Testis (tissue), 3 donors: ENCODE data around the gene DCAF8L1. TPM values are rescaled to one million over a fixed set of nuclear protein-coding genes. Genes with fewer than 3 reads are reported as not detected.
"Not testable (repeated sequence)": the region's sequence is repeated elsewhere in the genome, so short reads cannot be mapped to it uniquely, and the experiment has no call there.

Source experiments
- DNase-seq: peaks from one replicate; pipeline ENCODE4 v3.0.0-alpha.2; 2019
- H3K27ac ChIP-seq, 2 donors: fragments of 200-600 bp; sonication (generic); one replicate each; pipeline ENCODE4 v1.5.1; 2019
- H3K27me3 ChIP-seq: fragments of 200-600 bp; sonication (generic); one replicate; pipeline ENCODE4 v1.5.1; 2019
- H3K36me3 ChIP-seq: fragments of 200-600 bp; sonication (generic); one replicate; pipeline ENCODE4 v1.5.1; 2017; ENCODE audit warnings: low read depth; ENCODE audit errors: missing control alignments
- H3K4me1 ChIP-seq: fragments of 200-600 bp; sonication (generic); one replicate; pipeline ENCODE4 v1.5.1; 2019
- H3K4me3 ChIP-seq, 2 donors: fragments of 200-600 bp; sonication (generic); one replicate each; pipeline ENCODE4 v1.5.1; 2017 to 2019
- H3K9me3 ChIP-seq: fragments of 200-600 bp; sonication (generic); one replicate; pipeline ENCODE4 v1.5.1; 2017
- POLR2A ChIP-seq: fragments of 450-650 bp; IDR thresholded peaks from one replicate; pipeline ENCODE4 v1.6.1; 2017; ENCODE audit warnings: antibody characterized with exemption, mild to moderate bottlenecking, moderate library complexity
- WGBS, 2 donors: methylation state at CpG; one replicate each; pipeline ENCODE4 v1.1.5; 2018; 5-methylcytosine and 5-hydroxymethylcytosine counted together
- intact Hi-C: fragments of 100-400 bp; cut with DNase I; formaldehyde crosslinking; loops from one replicate; pipeline ENCODE4 v1.15.1; 2023; ENCODE audit warnings: low total_unique reads
- polyA plus RNA-seq: library from polyadenylated mRNA; stranded (reverse); fragments of 350-450 nt; fragmentation: Illumina TruSeq; extraction: RNeasy Lipid Tissue Mini Kit (QIAGEN cat#74804); gene quantifications from one replicate; pipeline ENCODE4 v1.2.3, GENCODE V29; 2014; ENCODE audit warnings: low read depth, low replicate concordance; ENCODE audit not compliant: insufficient read depth
- total RNA-seq, 2 donors: library from RNA; depleted of rRNA; stranded (reverse); fragments of >200 nt; gene quantifications; one replicate each; pipeline ENCODE4 v1.2.3, GENCODE V29; 2016
- TF ChIP-seq, protein P1 (sequence below), 3 experiments: fragments of 450-650 bp in 2 of 3; fragments of 200-600 bp in 1 of 3; sonication (generic) in 1 of 3; IDR thresholded peaks; one replicate each; pipeline ENCODE4 v1.5.1; 2016 to 2019; ENCODE audit warnings: antibody characterized with exemption in 3 of 3, mild to moderate bottlenecking in 2 of 3, moderate library complexity in 1 of 3

DCAF8L1 gene
- total and polyA plus RNA-seq, 3 donors from 2014 or later, result 1.4 to 2.2 (median 1.4) TPM

DNA sequence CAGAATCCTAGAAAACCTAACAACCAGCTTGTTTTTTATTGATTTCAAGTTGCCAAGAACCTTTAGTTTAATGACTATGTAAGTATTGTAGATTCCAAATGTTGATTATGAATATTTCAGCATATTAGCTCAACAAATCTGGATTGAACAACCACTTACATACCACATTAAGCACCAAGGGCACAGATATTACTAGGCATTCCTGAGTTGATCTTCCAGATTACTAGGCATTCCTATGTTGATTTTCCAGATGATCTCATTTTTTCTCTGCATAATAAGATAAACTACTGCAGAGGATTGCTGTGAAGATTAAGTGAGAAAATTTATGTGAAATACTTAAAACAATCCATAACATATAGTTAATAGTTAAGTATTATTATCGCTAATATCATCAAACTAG, 17.4 kb upstream of the DCAF8L1 start:
- WGBS, 2 donors, result 87 to 95% methylated on average over 1 of the region's 1 CpG
- H3K9me3 ChIP-seq, result no peaks in the 10 kb centered on the region
- H3K27me3 ChIP-seq, result no peaks in the 10 kb centered on the region
- no peak for DNase-seq
- TF ChIP-seq POLR2A, result no peak
- TF ChIP-seq, protein P1, sequence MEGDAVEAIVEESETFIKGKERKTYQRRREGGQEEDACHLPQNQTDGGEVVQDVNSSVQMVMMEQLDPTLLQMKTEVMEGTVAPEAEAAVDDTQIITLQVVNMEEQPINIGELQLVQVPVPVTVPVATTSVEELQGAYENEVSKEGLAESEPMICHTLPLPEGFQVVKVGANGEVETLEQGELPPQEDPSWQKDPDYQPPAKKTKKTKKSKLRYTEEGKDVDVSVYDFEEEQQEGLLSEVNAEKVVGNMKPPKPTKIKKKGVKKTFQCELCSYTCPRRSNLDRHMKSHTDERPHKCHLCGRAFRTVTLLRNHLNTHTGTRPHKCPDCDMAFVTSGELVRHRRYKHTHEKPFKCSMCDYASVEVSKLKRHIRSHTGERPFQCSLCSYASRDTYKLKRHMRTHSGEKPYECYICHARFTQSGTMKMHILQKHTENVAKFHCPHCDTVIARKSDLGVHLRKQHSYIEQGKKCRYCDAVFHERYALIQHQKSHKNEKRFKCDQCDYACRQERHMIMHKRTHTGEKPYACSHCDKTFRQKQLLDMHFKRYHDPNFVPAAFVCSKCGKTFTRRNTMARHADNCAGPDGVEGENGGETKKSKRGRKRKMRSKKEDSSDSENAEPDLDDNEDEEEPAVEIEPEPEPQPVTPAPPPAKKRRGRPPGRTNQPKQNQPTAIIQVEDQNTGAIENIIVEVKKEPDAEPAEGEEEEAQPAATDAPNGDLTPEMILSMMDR (IDR thresholded peaks at IDR 0.05), result no peak
- H3K36me3 ChIP-seq, result no peaks in the 10 kb centered on the region
- H3K4me3 ChIP-seq, result no peak overlapping the region
- intact Hi-C loops, result no loop called here
- no peaks in the 10 kb centered on the region for H3K4me1 ChIP-seq
- no peak overlapping the region for H3K27ac ChIP-seq

DNA sequence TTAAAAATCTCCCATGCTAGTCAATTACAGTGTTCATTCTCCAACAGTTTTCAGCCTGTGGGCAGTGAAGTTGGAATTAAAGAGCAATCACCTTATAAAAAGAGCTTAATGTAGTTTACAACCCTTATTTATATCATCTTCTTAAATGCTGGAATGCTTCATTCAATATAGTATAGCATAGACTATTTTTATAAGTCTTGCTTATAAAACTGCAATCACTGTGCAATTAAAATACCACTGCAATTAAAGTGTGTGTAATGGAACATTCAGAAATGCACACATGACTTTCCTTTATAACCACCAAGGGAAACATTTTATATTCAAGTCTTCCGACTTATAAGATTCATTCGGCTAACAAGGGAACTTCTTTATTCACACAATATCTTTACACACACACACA, 16.4 kb upstream of the DCAF8L1 start:
- intact Hi-C loops, result no loop called here
- no peaks in the 10 kb centered on the region for H3K27me3 ChIP-seq
- WGBS, 2 donors, result 60 to 65% methylated on average over 2 of the region's 2 CpGs
- no peaks in the 10 kb centered on the region for H3K9me3 ChIP-seq
- H3K4me1 ChIP-seq, result no peaks in the 10 kb centered on the region
- no peaks in the 10 kb centered on the region for H3K36me3 ChIP-seq
- no peak overlapping the region for H3K4me3 ChIP-seq
- H3K27ac ChIP-seq, result no peak overlapping the region
- DNase-seq, result no peak
- TF ChIP-seq, protein P1 (IDR thresholded peaks at IDR 0.05), result no peak
- TF ChIP-seq POLR2A, result no peak

DNA sequence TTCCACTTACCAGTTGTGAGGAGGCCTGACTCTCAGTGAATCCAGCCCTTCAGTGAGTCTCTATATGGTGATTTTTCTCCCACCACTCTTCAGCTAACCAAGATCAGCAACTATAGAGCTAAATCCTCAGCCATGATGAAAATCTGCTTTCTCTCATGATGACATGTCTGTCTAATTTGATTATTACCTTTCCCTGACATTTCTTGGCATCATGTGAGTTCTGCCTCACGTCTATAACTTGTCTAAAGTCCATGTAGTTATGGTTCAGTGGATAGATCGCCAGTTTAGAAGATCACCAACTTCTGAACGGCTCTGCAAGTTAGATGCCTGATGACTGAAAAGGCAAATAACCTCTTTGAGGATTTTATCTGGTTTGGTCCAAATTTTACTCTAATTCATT, 14.9 kb upstream of the DCAF8L1 start:
- Histone ChIP-seq H3K4me1 (no peaks in the 10 kb centered on the region), H3K4me3 (no peak overlapping the region), H3K27me3 (no peaks in the 10 kb centered on the region), H3K36me3 (no peaks in the 10 kb centered on the region), H3K27ac (no peak overlapping the region), H3K9me3 (no peaks in the 10 kb centered on the region)
- WGBS, 2 donors, result 89 to 90% methylated on average over 3 of the region's 3 CpGs
- TF ChIP-seq, protein P1 (IDR thresholded peaks at IDR 0.05), result no peak
- no peak for TF ChIP-seq POLR2A
- DNase-seq, result no peak
- intact Hi-C loops, result no loop called here

DNA sequence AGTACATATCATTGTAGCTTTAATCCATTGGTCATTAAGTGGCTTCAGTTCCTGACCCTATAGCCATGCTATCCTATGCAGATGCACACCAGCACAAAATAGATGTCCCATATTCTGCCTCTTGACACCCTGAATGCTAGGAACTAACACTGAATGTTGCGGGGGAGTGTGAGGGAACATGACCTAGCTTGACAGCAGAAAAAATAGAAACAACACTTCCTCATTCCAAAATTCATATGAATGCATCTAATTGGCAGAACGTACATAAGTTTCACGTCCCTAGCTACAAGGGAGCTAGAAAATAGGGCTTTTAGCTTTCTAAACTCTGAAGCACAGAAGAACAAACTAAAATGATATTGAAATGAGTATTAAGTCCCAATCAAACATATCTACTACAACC, 14.4 kb upstream of the DCAF8L1 start:
- DNase-seq, result no peak
- Histone ChIP-seq H3K4me1 (no peaks in the 10 kb centered on the region), H3K27ac (no peak overlapping the region), H3K27me3 (no peaks in the 10 kb centered on the region), H3K4me3 (no peak overlapping the region), H3K9me3 (no peaks in the 10 kb centered on the region), H3K36me3 (no peaks in the 10 kb centered on the region)
- 89 to 100% methylated on average over 3 of the region's 3 CpGs for WGBS, 2 donors
- intact Hi-C loops, result no loop called here
- no peak for TF ChIP-seq POLR2A
- TF ChIP-seq, protein P1 (IDR thresholded peaks at IDR 0.05), result no peak

DNA sequence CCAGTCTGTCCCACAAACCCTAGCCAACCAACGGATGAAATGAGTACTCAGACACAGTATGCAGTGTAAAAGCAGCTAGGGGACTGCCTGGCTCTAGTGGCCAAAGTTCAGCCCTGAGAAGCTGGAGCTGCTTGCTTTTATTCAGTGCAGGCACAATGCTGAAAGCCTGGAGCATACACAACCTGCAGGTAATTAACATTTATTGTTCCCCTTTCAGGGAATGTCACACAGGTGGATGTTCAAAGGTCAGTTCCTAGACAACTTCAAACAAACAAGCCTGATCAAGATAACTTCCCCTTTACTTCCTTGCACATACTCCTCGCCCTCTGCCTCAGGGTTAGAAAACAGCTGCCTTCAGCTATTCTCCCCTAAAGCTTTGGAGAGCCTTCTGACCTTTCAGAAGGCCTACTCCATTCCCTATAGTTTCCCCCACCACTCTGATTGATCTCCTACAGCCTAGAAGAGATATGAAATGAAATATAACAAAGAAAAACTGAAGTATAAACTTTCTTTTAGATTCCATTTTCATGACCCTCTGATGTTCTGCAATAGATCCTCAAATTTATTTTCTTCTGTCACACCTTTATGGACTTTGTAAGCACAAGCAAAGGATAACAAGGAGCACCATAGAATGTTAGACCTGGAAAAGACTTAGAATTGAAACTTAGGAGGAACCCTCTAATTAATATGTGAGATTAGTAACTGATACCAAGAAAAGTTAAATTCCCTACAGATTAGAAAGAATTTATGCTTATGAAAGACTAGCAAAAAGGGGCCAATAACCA, 6.8 kb upstream of the DCAF8L1 start:
- Histone ChIP-seq H3K27me3 (no peaks in the 10 kb centered on the region), H3K27ac (no peak overlapping the region), H3K4me3 (no peak overlapping the region), H3K9me3 (no peaks in the 10 kb centered on the region), H3K4me1 (no peaks in the 10 kb centered on the region), H3K36me3 (no peaks in the 10 kb centered on the region)
- DNase-seq, result no peak
- 55 to 100% methylated on average over 1 to 2 of the region's 2 CpGs for WGBS, 2 donors
- intact Hi-C loops, result no loop called here
- no peak for TF ChIP-seq POLR2A
- TF ChIP-seq, protein P1 (IDR thresholded peaks at IDR 0.05), result no peak

DNA sequence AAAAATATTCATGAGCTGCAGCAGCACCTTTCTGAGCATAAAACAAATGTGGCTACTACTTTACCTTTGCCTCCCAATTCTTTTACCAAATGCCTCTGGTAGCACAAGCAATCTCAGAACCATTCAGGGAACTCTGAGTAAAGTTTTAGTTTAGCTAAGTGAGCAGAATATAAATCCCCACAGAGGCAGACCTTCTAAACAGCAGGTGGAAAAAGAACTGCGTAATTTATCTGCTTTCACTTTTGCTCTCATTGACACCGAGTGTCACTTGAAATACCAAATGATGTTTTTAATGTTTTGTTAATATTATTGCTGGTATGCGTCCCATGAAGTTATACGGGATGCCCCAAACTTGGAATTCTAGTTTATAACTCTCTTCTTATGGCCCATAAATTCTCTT, 4.3 kb downstream of the DCAF8L1 start:
- not testable (repeated sequence) for H3K27me3 ChIP-seq
- 91 to 92% methylated on average over 4 of the region's 4 CpGs for WGBS, 2 donors

More for the DNA sequence above, 4.3 kb downstream of the DCAF8L1 start:
- H3K27ac ChIP-seq, H3K4me1 ChIP-seq, H3K9me3 ChIP-seq, intact Hi-C loops, H3K4me3 ChIP-seq, H3K36me3 ChIP-seq, DNase-seq: not testable (repeated sequence)
